Ovary (tissue), 3 donors: ENCODE measurements around the gene CAPZA2.

Experiments used
- EP300 ChIP-seq: sonication (generic); formaldehyde crosslinking; IDR thresholded peaks from one replicate; pipeline ENCODE4 v1.6.1; 2017; ENCODE audit warnings: antibody characterized with exemption
- POLR2A ChIP-seq: fragments of 450-650 bp; IDR thresholded peaks from one replicate; pipeline ENCODE4 v1.6.1; 2017; ENCODE audit warnings: antibody characterized with exemption, mild to moderate bottlenecking, moderate library complexity
- TF ChIP-seq, protein P1 (sequence below), 3 donors: fragments of 450-650 bp in 2 of 3; fragments of 200-600 bp in 1 of 3; IDR thresholded peaks; one replicate each; pipeline versions ENCODE4 v1.5.1 to v1.8.0; 2016 to 2022; ENCODE audit warnings: antibody characterized with exemption in 3 of 3, mild to moderate bottlenecking in 1 of 3
- donor health status: DM: no; HTN: no; CAD: no.

DNA sequence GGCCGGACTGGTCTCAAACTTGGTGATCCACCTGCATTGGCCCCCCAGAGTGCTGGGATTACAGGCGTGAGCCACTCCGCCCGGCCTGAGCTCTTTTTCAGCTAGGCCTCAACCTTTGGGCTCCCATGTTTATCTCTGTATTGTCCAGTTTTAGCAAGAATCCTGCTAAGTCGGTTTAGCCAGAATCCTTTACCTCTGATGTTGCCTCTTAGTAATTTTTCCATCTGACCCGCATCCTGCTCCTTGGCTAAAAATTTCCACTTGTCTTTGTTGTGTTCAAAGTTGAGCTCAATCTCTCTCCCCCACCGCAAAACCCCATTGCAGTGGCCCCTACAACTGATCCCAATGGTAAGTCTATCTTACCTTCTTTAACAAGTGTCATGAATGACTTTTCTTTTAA lies 70.2 kb downstream of the CAPZA2 start:
- no peak for TF ChIP-seq EP300
- TF ChIP-seq, protein P1, sequence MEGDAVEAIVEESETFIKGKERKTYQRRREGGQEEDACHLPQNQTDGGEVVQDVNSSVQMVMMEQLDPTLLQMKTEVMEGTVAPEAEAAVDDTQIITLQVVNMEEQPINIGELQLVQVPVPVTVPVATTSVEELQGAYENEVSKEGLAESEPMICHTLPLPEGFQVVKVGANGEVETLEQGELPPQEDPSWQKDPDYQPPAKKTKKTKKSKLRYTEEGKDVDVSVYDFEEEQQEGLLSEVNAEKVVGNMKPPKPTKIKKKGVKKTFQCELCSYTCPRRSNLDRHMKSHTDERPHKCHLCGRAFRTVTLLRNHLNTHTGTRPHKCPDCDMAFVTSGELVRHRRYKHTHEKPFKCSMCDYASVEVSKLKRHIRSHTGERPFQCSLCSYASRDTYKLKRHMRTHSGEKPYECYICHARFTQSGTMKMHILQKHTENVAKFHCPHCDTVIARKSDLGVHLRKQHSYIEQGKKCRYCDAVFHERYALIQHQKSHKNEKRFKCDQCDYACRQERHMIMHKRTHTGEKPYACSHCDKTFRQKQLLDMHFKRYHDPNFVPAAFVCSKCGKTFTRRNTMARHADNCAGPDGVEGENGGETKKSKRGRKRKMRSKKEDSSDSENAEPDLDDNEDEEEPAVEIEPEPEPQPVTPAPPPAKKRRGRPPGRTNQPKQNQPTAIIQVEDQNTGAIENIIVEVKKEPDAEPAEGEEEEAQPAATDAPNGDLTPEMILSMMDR (IDR thresholded peaks at IDR 0.05) = no peak
- no peak for TF ChIP-seq POLR2A
